ENCODE measurements around the gene RASL11B. TPM values are rescaled to one million over a fixed set of nuclear protein-coding genes. Genes with fewer than 3 reads are reported as not detected.

Gene RASL11B
- total and polyA plus RNA-seq, 2 donors (not counting 1 experiment from before 2014, with no cell fraction given): 0.36 to 1.2 TPM

DNA sequence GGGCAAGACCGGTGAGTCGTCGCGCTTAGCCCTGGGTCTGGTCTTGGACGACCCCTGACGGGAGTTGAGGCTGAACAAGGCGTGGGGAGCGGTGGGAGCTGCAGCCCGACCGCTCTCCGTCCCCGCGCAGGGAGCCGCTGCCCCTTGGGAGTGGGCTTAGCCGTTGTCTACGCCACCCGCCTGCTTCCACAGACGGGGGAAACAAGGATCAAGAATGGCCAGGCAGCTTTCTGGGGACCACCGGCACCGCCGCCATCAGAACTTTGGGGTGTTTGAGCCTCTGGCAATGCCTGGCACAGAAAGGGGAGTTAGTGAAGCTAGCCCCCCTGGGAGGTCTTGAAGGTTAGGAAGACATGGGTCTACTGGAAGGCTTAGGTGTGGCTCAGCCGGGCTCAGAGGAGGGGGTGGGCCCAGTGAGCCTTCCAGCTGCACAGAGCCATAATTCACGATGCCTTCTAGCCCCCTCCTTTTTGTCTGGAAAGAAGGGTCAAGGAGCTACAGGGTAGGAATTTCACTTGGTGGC lies 583 bp downstream of the RASL11B start:
- ATAC-seq (ENCODE audit: low read depth) (no peak), DNase-seq (no peak)
- TF ChIP-seq EZH2 (IDR thresholded peaks at IDR 0.05; ENCODE audit: borderline replicate concordance, insufficient read depth, low read depth, low read length, poor library complexity, severe bottlenecking): no peak
- TF ChIP-seq, protein P1, sequence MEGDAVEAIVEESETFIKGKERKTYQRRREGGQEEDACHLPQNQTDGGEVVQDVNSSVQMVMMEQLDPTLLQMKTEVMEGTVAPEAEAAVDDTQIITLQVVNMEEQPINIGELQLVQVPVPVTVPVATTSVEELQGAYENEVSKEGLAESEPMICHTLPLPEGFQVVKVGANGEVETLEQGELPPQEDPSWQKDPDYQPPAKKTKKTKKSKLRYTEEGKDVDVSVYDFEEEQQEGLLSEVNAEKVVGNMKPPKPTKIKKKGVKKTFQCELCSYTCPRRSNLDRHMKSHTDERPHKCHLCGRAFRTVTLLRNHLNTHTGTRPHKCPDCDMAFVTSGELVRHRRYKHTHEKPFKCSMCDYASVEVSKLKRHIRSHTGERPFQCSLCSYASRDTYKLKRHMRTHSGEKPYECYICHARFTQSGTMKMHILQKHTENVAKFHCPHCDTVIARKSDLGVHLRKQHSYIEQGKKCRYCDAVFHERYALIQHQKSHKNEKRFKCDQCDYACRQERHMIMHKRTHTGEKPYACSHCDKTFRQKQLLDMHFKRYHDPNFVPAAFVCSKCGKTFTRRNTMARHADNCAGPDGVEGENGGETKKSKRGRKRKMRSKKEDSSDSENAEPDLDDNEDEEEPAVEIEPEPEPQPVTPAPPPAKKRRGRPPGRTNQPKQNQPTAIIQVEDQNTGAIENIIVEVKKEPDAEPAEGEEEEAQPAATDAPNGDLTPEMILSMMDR (IDR thresholded peaks at IDR 0.05): no peak
- peak overlapping the region in 4 of 5 experiments; percentile 50 to 71 (median 63) for H3K4me3 ChIP-seq (ENCODE audit: control extremely low read depth in 1 of 5, extremely low read depth in 1 of 5, insufficient read depth in 1 of 5, low read depth in 2 of 5, low read length in 4 of 5)
- H3K4me3 Mint-ChIP-seq: peak overlapping the region; percentile 89
- intact Hi-C loops (cut with micrococcal nuclease): loop anchor here (1.0 to 2.0 kb wide), 3 partner anchors 140 to 204 kb away; partner anchors contain the start of gene USP46
- no peaks in the 10 kb centered on the region for H4K20me1 ChIP-seq (ENCODE audit: control insufficient read depth, insufficient read depth, low read length, poor library complexity, severe bottlenecking)
- peaks cover 0 to 14% (median 6%) of the 10 kb centered on the region in 3 donors for H3K9me3 ChIP-seq (ENCODE audit: control extremely low read depth in 1 of 3, control insufficient read depth in 2 of 3, insufficient read depth in 1 of 3, low read length in 2 of 3)
- peak overlapping the region; percentile 99 for H3K4me2 ChIP-seq (replicated peaks; ENCODE audit: low read depth, low read length, poor library complexity, severe bottlenecking)
- H3K9ac ChIP-seq (ENCODE audit: low read length): peak overlapping the region; percentile 76
- H3K4me1 Mint-ChIP-seq: peaks cover 14% of the 10 kb centered on the region
- 30% methylated on average over 23 of the region's 23 CpGs for WGBS (ENCODE audit: insufficient coverage)
- no peak overlapping the region for H3K27ac ChIP-seq (ENCODE audit: low read length in 2 of 2)
- peaks cover 0 to 37% (median 15%) of the 10 kb centered on the region in 4 experiments for H3K27me3 ChIP-seq (replicated peaks in 1 of 4; ENCODE audit: control extremely low read depth in 1 of 4, control insufficient read depth in 3 of 4, insufficient read depth in 4 of 4, low read length in 3 of 4)
- H3K79me2 ChIP-seq (ENCODE audit: control insufficient read depth, insufficient read depth, low read length): no peaks in the 10 kb centered on the region
- H3K4me1 ChIP-seq (ENCODE audit: control insufficient read depth in 2 of 2, insufficient read depth in 2 of 2, low read length in 2 of 2): peaks cover 11 to 14% of the 10 kb centered on the region in 2 donors
- H3K36me3 ChIP-seq (replicated peaks in 1 of 2; ENCODE audit: control extremely low read depth in 1 of 2, control insufficient read depth in 1 of 2, extremely low read depth in 1 of 2, insufficient read depth in 2 of 2, low read length in 1 of 2): no peaks in the 10 kb centered on the region
- peak overlapping the region; percentile 95 for H2AFZ ChIP-seq (ENCODE audit: insufficient read depth, low read depth, low read length, poor library complexity, severe bottlenecking)
- ChIA-PET CTCF (interaction anchor here (1.6 kb wide), 1 partner anchor 49 kb away, joined by 3 read pairs; no protein-coding TSS in a partner anchor), POLR2A (interaction anchor here (1.6 kb wide), 1 partner anchor 150 kb away, joined by 3 read pairs; no protein-coding TSS in a partner anchor)
- H3K27ac Mint-ChIP-seq: no peak overlapping the region
- H3K27me3 Mint-ChIP-seq: peaks cover 33% of the 10 kb centered on the region
- H3K9me3 Mint-ChIP-seq (ENCODE audit: insufficient read depth): no peaks in the 10 kb centered on the region

DNA sequence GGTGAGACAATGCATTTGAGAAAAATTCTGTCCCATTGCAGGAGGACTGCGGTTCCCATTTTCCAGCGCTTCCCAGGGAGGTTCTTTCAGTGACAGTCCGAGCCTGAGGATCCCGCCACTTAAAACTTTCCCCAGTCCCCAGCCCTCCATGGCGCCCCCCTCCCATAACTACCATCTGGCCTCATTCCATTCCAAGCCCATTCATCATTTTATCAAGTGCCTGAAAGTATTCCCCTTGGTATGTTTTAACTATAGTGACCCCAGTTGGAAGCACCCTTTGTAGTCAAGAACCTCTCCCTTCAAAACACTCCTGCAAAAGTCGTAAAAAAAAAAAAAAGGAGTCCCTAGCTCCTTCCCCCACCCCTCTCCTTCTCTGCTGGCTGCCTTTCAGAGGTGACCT lies 1.2 kb downstream of the RASL11B start:
- Histone ChIP-seq H3K27ac (ENCODE audit: low read length in 2 of 2) (no peak overlapping the region), H3K79me2 (ENCODE audit: control insufficient read depth, insufficient read depth, low read length) (no peaks in the 10 kb centered on the region), H3K9ac (ENCODE audit: low read length) (no peak overlapping the region), H4K20me1 (ENCODE audit: control insufficient read depth, insufficient read depth, low read length, poor library complexity, severe bottlenecking) (no peaks in the 10 kb centered on the region), H3K27me3 (replicated peaks in 1 of 4; ENCODE audit: control extremely low read depth in 1 of 4, control insufficient read depth in 3 of 4, insufficient read depth in 4 of 4, low read length in 3 of 4) (peaks cover 0 to 37% (median 15%) of the 10 kb centered on the region in 4 experiments), H2AFZ (ENCODE audit: insufficient read depth, low read depth, low read length, poor library complexity, severe bottlenecking) (no peak overlapping the region), H3K4me1 (ENCODE audit: control insufficient read depth in 2 of 2, insufficient read depth in 2 of 2, low read length in 2 of 2) (peaks cover 11 to 14% of the 10 kb centered on the region in 2 donors), H3K4me2 (replicated peaks; ENCODE audit: low read depth, low read length, poor library complexity, severe bottlenecking) (no peak overlapping the region), H3K36me3 (replicated peaks in 1 of 2; ENCODE audit: control extremely low read depth in 1 of 2, control insufficient read depth in 1 of 2, extremely low read depth in 1 of 2, insufficient read depth in 2 of 2, low read length in 1 of 2) (no peaks in the 10 kb centered on the region), H3K4me3 (ENCODE audit: control extremely low read depth in 1 of 5, extremely low read depth in 1 of 5, insufficient read depth in 1 of 5, low read depth in 2 of 5, low read length in 4 of 5) (no peak overlapping the region), H3K9me3 (ENCODE audit: control extremely low read depth in 1 of 3, control insufficient read depth in 2 of 3, insufficient read depth in 1 of 3, low read length in 2 of 3) (peaks cover 0 to 12% (median under 1%) of the 10 kb centered on the region in 3 donors)
- Mint-ChIP-seq H3K27me3 (peaks cover 27% of the 10 kb centered on the region), H3K4me3 (peak overlapping the region; percentile 89), H3K4me1 (peaks cover 14% of the 10 kb centered on the region), H3K27ac (no peak overlapping the region), H3K9me3 (ENCODE audit: insufficient read depth) (no peaks in the 10 kb centered on the region)
- TF ChIP-seq, protein P1 (IDR thresholded peaks at IDR 0.05): no peak
- no peak for TF ChIP-seq EZH2 (IDR thresholded peaks at IDR 0.05; ENCODE audit: borderline replicate concordance, insufficient read depth, low read depth, low read length, poor library complexity, severe bottlenecking)
- DNase-seq (no peak), ATAC-seq (ENCODE audit: low read depth) (no peak)
- CTCF ChIA-PET: interaction anchor here (1.6 kb wide), 1 partner anchor 48 kb away, joined by 3 read pairs; no protein-coding TSS in a partner anchor
- intact Hi-C loops (cut with micrococcal nuclease): loop anchor here (2.0 kb wide), 1 partner anchor 205 kb away; the partner anchor contains the start of gene USP46
- WGBS (ENCODE audit: insufficient coverage): 100% methylated on average over 4 of the region's 6 CpGs
- POLR2A ChIA-PET: interaction anchor here (1.6 kb wide), 1 partner anchor 151 kb away, joined by 3 read pairs; no protein-coding TSS in a partner anchor
